HEK293 (cell line): ENCODE measurements around the gene SH3BGR.
A peak's percentile ranks its signal among the peaks of the same experiment; 100 is the strongest.

Experiments used
- CTCF ChIA-PET: fragments of 350-600 bp; formaldehyde crosslinking; extraction: SDS; loops from one replicate; lab custom pipeline; 2021; ENCODE audit warnings: antibody characterized with exemption; lab: Yijun Ruan, JAX
- POLR2A ChIA-PET: fragments of 300-600 bp; formaldehyde crosslinking; extraction: SDS; loops from one replicate; lab custom pipeline; 2020; ENCODE audit warnings: antibody characterized with exemption, inconsistent platforms; lab: Yijun Ruan, JAX
- H3K27ac ChIP-seq: fragments of 200-500 bp; sonication (Bioruptor generic); 2 replicates; pipeline ENCODE4 v1.5.1; 2014; ENCODE audit warnings: low read depth, low read length, control low read depth, inconsistent platforms; ENCODE audit errors: extremely low read depth
- H3K36me3 ChIP-seq, 2 experiments: fragments of 200-500 bp in 1 of 2; sonication (Bioruptor generic) in 1 of 2; 1 replicate in 1 of 2; 2 replicates in 1 of 2; pipeline ENCODE4 v1.5.1; 2014 to 2017; ENCODE audit warnings: inconsistent platforms in 2 of 2, low read length in 2 of 2; ENCODE audit not compliant: control insufficient read depth in 2 of 2, insufficient read depth in 1 of 2
- H3K4me1 ChIP-seq: fragments of 200-500 bp; sonication (Bioruptor generic); 2 replicates; pipeline ENCODE4 v1.5.1; 2014; ENCODE audit warnings: mild to moderate bottlenecking, low read length, inconsistent platforms; ENCODE audit not compliant: control insufficient read depth, insufficient read depth
- H3K4me3 ChIP-seq: 2 replicates; pipeline ENCODE4 v1.5.1; 2011; ENCODE audit warnings: low read depth, mild to moderate bottlenecking, control low read depth, low read length, moderate library complexity
- H3K9me3 ChIP-seq: fragments of 200-500 bp; sonication (Bioruptor generic); 2 replicates; pipeline ENCODE4 v1.5.1; 2014; ENCODE audit warnings: low read depth, low read length, inconsistent platforms; ENCODE audit not compliant: control insufficient read depth, insufficient read depth
- CTCF ChIP-seq: fragments of 450-650 bp; formaldehyde crosslinking; IDR thresholded peaks from 2 replicates; pipeline ENCODE4 v1.5.1; 2016; ENCODE audit warnings: missing biosample characterization, missing genetic modification characterization
- EGR2 ChIP-seq: fragments of 450-650 bp; formaldehyde crosslinking; IDR thresholded peaks from 2 replicates; pipeline ENCODE4 v1.5.1; 2016; ENCODE audit warnings: low read depth, missing biosample characterization, missing genetic modification characterization
- MZF1 ChIP-seq: fragments of 450-650 bp; formaldehyde crosslinking; IDR thresholded peaks from 2 replicates; pipeline ENCODE4 v1.5.1; 2017; ENCODE audit warnings: missing biosample characterization, missing genetic modification characterization, borderline replicate concordance
- PRDM10 ChIP-seq: fragments of 450-650 bp; formaldehyde crosslinking; IDR thresholded peaks from 2 replicates; pipeline ENCODE4 v1.5.1; 2016; ENCODE audit warnings: missing biosample characterization, missing genetic modification characterization
- SP2 ChIP-seq: fragments of 450-650 bp; formaldehyde crosslinking; IDR thresholded peaks from 2 replicates; pipeline ENCODE4 v1.5.1; 2016; ENCODE audit warnings: missing biosample characterization, missing genetic modification characterization
- ZBTB17 ChIP-seq: fragments of 450-650 bp; formaldehyde crosslinking; IDR thresholded peaks from 2 replicates; pipeline ENCODE4 v1.5.1; 2016; ENCODE audit warnings: missing biosample characterization, missing genetic modification characterization
- ZBTB21 ChIP-seq: fragments of 450-650 bp; formaldehyde crosslinking; IDR thresholded peaks from 2 replicates; pipeline ENCODE4 v1.5.1; 2017; ENCODE audit warnings: missing biosample characterization, missing genetic modification characterization
- ZBTB48 ChIP-seq: fragments of 450-650 bp; formaldehyde crosslinking; IDR thresholded peaks from 2 replicates; pipeline ENCODE4 v1.5.1; 2016; ENCODE audit warnings: missing biosample characterization, missing genetic modification characterization
- ZFP3 ChIP-seq: fragments of 450-650 bp; formaldehyde crosslinking; IDR thresholded peaks from 2 replicates; pipeline ENCODE4 v1.5.1; 2016; ENCODE audit warnings: low read depth, missing biosample characterization, missing genetic modification characterization
- ZNF112 ChIP-seq: fragments of 450-650 bp; formaldehyde crosslinking; IDR thresholded peaks from 2 replicates; pipeline ENCODE4 v1.5.0; 2017; ENCODE audit warnings: missing biosample characterization, missing genetic modification characterization
- ZNF335 ChIP-seq: fragments of 450-650 bp; formaldehyde crosslinking; conservative IDR thresholded peaks from 2 replicates; pipeline ENCODE4 v1.5.1; 2016; ENCODE audit warnings: missing biosample characterization, missing genetic modification characterization
- ZNF423 ChIP-seq: fragments of 450-650 bp; formaldehyde crosslinking; IDR thresholded peaks from 2 replicates; pipeline ENCODE4 v1.5.1; 2016; ENCODE audit warnings: missing biosample characterization, missing genetic modification characterization
- ZNF518A ChIP-seq: fragments of 450-650 bp; formaldehyde crosslinking; conservative IDR thresholded peaks from 2 replicates; pipeline ENCODE4 v1.5.1; 2016; ENCODE audit warnings: low read depth, missing biosample characterization, missing genetic modification characterization
- ZNF555 ChIP-seq: fragments of 450-650 bp; formaldehyde crosslinking; conservative IDR thresholded peaks from 2 replicates; pipeline ENCODE4 v1.5.1; 2017; ENCODE audit warnings: missing biosample characterization, mild to moderate bottlenecking, missing genetic modification characterization, inconsistent platforms
- ZNF610 ChIP-seq: fragments of 450-650 bp; formaldehyde crosslinking; IDR thresholded peaks from 2 replicates; pipeline ENCODE4 v1.5.1; 2016; ENCODE audit warnings: missing biosample characterization, missing genetic modification characterization, borderline replicate concordance
- ZNF623 ChIP-seq: fragments of 450-650 bp; formaldehyde crosslinking; IDR thresholded peaks from 2 replicates; pipeline ENCODE4 v1.5.1; 2016; ENCODE audit warnings: missing biosample characterization, missing genetic modification characterization
- ZXDB ChIP-seq: fragments of 450-650 bp; formaldehyde crosslinking; IDR thresholded peaks from 2 replicates; pipeline ENCODE4 v1.5.1; 2016; ENCODE audit warnings: missing biosample characterization, missing genetic modification characterization

Gene SH3BGR

GRCh38 chr21:39444421-39445180, 7.2 kb upstream of the SH3BGR start:
- POLR2A ChIA-PET: interaction anchor here (0.6 to 1.4 kb wide), 2 partner anchors 57 to 451 kb away, joined by 3 to 4 read pairs; no protein-coding TSS in a partner anchor
- H3K36me3 ChIP-seq: no peaks in the 10 kb centered on the region
- H3K4me3 ChIP-seq: peak overlapping the region; percentile 84
- TF ChIP-seq ZNF423 (tag by site-specific recombination) (no peak), ZNF335 (tag by site-specific recombination) (peak; percentile 43), ZNF610 (no peak), CTCF (tag by site-specific recombination) (no peak), ZNF518A (no peak), ZXDB (tag by site-specific recombination) (no peak), SP2 (no peak), ZNF112 (tag by site-specific recombination) (no peak), ZBTB17 (tag by site-specific recombination) (peak; percentile 29), ZFP3 (no peak), ZBTB48 (tag by site-specific recombination) (peak; percentile 15; the same call in 1 of the 2 replicates), MZF1 (tag by site-specific recombination) (no peak), ZNF555 (tag by site-specific recombination) (no peak), PRDM10 (tag by site-specific recombination) (peak; percentile 27; the same call in 1 of the 2 replicates), EGR2 (peak; percentile 34; the same call in 1 of the 2 replicates), ZBTB21 (tag by site-specific recombination) (no peak), ZNF623 (tag by site-specific recombination) (no peak)
- CTCF ChIA-PET: interaction anchor here (0.5 to 5.7 kb wide), 11 partner anchors 11 to 1165 kb away, joined by 3 to 55 read pairs (median 4); no protein-coding TSS in a partner anchor
- H3K27ac ChIP-seq: no peak overlapping the region; the same call in 1 of the 2 replicates
- no peaks in the 10 kb centered on the region for H3K9me3 ChIP-seq
- peaks cover 5% of the 10 kb centered on the region; the same call in 1 of the 2 replicates for H3K4me1 ChIP-seq
